SH-SY5Y (cell line): ENCODE data around the gene PRPF4.

Experiments
- GATA2 ChIP-seq: IDR thresholded peaks from 2 replicates; pipeline ENCODE4 v1.6.1; 2011; ENCODE audit warnings: mild to moderate bottlenecking, low read depth, low read length
- GATA3 ChIP-seq: IDR thresholded peaks from 2 replicates; pipeline ENCODE4 v1.6.1; 2011; ENCODE audit warnings: low read depth, mild to moderate bottlenecking, low read length, moderate library complexity

DNA sequence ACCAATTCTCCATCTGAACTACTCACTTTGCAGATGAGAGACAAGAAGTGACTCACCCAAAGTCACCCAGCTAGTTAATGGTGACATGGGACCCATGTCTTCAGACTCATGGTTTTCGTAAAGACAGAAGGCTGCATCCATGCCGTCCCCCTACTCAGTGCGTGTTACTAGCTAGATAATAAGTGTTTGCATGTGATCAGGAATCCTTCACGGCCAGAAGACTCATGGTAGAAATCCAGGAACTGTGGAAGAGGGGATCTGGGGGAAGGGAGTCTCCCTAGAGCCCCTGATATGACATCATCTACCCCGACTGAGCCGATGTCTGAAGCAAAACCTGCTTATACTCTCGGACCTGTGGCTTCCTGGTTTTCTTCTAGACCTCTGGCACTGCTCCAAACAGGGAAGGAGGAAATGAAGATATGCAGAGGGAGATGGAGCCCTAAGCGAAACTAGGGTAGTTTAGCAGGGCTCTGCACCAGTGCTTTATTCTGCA is 24.4 kb downstream of the PRPF4 start:
- TF ChIP-seq GATA2 (no peak), GATA3 (no peak)
